ENCODE measurements around the gene IGFN1.
"Not testable (repeated sequence)": the region's sequence is repeated elsewhere in the genome, so short reads cannot be mapped to it uniquely, and the experiment has no call there.

The IGFN1 gene

DNA sequence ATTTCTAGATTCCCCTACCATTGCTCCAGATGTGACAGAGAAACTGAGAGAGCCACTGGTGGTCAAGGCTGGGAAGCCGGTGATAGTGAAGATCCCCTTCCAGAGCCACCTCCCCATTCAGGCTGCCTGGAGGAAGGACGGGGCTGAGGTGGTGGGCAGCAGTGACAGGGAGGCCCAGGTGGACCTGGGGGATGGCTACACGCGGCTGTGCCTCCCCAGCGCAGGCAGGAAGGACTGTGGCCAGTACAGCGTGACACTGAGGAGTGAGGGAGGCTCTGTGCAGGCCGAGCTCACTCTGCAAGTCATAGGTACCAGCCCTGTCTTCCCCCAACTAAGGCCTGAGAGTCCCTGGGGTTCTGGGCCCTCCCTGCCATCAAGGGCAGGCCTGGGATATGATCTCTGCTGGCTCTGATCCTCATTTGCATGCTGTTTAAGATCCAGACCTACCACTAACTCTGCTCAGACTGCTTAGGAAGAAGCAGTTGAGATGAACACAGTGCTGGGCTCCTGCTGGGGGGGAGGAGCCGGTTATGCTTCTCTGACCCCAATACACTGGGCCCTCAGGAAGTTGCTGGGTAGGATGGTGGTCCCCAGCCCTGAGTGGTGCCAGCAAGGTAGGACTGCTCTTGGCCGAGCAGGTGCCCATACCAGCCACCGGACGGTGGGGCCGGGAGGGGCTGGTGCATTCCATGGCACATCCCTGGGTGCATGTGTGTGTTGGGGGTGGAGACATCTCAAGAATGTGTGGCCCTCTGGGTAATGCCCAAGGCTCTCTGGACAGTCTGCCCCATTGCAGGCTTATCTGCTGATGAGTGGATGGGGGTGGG is 25.1 kb downstream of the IGFN1 start:
- no peak for DNase-seq (ENCODE audit: low read depth in 2 of 3, low spot score in 2 of 3)

DNA sequence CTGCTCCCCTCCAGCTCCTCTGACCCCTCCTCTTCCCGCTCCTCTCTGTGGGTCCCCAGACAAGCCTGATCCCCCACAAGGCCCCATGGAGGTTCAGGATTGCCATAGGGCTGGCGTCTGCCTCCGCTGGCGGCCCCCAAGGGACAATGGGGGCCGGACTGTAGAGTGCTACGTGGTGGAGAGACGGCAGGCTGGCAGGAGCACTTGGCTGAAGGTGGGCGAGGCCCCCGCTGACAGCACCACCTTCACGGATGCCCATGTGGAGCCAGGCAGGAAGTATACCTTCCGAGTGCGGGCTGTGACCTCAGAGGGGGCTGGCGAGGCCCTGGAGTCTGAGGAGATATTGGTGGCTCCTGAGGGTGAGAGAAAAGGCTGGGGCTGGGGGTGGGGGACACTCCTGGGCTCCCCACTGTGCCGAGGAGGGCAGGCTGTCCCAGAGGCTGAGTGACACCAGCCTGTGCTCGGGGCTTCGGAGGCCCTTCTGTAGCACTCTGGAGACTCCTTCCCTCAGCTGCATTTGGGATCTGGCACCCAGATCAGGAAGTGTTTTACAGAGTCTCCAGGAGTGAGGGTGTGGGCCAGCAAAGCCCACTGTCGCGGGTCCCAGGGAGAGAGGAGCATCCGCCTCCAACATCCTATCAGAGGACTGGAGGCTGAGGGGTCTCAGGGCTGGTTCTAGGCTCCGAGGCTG is 25.9 kb downstream of the IGFN1 start:
- DNase-seq (ENCODE audit: low read depth in 2 of 3, low spot score in 2 of 3) = no peak

DNA sequence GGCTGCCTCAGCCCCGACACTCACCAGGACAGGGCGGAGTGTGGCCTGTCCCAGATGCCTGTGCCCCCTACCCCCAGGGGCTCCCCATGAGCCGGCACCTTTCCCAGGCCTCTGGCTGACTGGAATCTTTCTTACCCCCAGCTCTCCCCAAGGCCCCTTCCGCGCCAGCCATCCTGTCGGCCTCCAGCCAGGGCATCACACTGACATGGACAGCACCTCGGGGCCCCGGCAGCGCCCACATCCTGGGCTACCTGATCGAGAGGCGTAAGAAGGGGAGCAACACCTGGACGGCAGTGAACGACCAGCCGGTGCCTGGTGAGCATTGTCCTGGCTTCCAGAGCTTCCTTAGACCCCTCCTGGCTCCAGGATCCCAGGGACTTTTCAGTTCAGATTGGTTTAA is 26.5 kb downstream of the IGFN1 start:
- no peak for DNase-seq (ENCODE audit: low read depth in 2 of 3, low spot score in 2 of 3)

DNA sequence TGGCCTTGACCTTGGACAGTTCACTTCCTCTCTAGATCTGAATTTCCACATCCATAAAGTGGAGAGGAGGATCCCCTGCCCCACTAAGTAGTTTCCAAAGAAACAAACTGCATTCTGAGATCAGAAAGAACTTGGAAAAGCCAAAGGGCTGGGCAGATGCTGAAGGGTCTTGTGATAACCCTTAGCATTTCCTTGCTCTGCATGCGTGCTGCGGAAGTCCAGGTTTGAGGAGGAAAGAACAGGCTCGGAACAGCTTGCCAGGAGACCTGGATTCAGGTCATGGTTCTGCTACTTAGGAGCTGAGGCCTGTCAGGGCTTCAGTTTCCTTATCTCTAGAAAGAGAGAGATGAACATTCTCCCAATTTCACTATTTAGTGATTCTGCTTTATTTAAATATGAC is 27.2 kb downstream of the IGFN1 start:
- DNase-seq (ENCODE audit: low read depth in 2 of 3, low spot score in 2 of 3) = no peak

DNA sequence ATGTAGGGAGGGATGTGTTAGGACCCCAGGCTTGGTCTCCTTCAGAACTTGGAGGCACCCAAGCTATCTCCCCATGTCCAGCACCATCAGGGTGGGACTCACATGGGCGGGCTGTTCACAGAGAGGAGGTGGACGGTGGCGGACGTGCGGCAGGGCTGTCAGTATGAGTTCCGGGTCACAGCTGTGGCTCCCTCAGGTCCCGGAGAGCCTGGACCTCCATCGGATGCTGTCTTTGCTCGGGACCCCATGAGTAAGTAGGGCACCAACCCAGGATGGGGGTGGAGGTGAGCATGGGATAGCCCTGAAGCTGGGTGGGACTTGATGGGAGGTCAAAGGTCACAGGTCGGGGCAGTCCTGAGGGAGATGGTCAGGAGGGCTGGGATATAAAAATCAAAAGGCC is 27.8 kb downstream of the IGFN1 start:
- DNase-seq (ENCODE audit: low read depth in 2 of 3, low spot score in 2 of 3) = no peak

DNA sequence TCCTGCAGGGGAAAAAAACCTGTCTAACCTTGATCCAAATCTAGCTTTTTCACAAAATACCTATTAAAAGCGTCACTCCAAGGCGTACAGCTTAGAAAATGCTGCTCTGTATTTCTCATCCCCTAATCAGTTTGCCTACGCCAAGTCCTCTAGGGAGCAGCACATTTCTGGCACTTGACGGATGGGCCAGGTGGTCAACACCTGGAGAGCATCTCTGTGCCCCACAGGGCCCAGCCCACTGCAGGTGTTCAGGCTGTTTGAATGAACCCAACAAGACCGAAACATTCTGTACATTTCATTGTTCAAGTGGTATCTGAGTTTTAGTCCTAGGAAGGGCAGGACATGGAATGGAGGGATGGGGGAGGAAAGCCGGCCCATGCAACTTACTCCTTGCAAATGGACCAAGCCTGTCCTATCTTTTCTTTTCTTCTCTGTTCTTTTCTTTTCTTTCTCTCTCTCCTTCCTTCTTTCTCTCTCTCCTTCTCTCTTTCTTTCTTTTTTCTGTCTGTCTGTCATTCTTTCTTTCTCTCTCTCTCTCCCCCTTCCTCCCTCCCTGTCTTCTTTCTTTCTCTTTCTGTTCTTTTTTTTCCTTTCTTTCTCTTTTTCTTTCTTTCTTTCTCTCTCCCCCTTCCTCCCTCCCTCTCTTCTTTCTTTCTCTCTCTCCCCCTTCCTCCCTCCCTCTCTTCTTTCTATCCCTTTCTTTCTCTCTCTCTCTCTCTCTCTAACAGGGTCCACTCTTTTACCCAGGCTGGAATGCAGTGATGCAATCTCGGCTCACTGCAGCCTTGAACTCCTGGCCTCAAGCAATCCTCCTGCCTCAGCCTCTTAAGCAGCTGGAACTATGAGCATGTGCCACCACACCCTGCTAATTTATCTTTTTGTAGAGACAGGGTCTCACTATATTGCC is 29.1 kb downstream of the IGFN1 start:
- no peak for DNase-seq (ENCODE audit: low read depth in 2 of 3, low spot score in 2 of 3)

DNA sequence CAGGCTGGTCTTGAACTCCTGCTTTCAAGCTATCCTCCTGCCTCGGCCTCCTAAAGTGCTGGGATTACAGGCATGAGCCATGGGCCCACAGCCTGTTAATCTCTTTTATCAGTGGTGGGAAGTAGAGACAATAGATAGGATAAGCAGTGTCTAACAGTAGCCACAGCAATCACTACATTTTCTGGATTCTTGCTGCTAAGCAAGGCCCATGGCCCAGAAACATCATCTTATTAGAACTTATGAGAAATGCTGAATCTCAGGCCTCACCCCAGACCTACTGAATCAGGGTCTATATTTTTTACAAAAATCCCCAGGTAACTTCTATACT is 29.7 kb downstream of the IGFN1 start:
- no peak for DNase-seq (ENCODE audit: low read depth in 2 of 3, low spot score in 2 of 3)

DNA sequence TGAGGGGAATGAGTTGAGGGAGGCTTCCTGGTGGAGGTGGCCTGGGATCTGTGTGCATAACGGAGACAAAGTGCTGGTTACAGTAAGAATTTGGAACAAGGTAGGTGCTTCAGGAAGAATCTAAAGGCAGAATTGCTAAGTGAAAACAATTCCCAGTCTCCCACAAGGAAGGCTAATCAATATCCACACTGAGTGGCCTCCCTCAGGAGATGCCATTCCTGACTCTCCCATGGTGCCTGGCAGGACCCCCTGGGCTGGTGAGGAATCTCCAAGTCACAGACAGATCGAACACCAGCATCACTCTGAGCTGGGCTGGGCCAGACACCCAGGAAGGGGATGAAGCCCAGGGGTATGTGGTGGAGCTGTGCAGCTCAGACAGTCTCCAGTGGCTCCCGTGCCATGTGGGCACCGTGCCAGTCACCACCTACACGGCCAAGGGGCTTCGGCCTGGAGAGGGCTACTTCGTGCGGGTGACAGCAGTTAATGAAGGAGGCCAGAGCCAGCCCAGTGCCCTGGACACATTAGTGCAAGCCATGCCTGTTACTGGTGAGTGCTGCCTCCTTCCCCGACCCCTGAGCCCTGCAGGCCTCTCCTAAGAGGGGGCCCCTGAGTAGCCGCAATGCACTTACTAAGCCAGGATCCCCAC is 30.7 kb downstream of the IGFN1 start:
- no peak for DNase-seq (ENCODE audit: low read depth in 2 of 3, low spot score in 2 of 3)

DNA sequence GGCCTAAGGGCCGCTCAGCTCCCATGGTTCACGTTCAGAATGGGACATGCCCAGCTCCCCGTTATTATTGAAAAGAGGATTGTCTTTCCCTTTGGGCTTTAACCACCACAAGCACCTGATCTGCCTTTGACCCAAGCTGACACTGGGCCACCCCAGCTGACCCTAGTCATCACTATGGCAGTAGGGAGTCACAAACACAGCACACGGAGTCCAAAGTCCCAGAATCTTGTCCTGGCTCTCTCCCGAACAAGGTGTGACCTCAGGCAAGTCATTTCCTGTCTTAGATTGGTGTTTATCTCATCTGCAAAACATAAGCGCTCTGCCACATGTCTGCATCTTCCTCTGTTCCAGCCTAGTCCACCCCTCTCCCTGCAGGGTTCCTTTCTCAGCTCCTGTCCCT is 31.5 kb downstream of the IGFN1 start:
- no peak for DNase-seq (ENCODE audit: low read depth in 2 of 3, low spot score in 2 of 3)

DNA sequence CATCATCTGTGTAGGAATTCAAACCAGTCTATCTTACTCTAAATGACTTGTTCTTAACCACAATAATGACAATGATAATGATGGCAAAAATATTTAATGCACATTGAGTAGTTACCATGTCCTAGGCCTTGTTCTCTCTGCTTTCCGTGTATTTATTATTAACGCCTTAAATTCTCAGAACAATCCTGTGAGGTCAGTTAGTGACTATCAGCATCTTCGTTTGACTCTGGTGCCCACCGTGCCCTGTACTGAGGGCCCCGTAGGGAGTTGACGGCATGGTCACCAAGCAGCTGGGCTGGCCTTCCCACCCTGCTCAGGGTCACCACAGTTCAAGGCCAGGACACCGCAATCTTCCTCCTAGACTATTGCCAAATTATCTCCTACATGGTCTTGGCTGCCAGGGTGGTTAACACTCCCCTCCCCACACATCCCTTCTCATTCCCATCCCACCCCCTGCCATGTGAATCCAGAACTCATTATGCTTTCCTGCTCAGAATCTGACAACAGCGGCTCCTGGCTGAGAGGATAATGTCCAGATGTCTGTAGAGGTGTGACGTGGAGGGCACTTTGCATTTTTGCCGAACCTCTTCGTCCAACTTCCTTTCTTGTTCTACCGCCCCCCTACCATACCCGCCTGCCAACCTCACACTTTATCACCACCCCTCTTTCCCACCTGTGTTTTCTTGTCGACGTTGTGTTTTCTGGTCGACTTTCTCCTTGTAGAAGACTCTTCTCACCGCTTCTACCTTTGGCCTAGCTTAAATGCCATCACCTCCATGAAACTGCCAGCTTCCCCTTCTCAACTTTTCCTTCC is 33.4 kb downstream of the IGFN1 start:
- no peak for DNase-seq (ENCODE audit: low read depth in 2 of 3, low spot score in 2 of 3)

DNA sequence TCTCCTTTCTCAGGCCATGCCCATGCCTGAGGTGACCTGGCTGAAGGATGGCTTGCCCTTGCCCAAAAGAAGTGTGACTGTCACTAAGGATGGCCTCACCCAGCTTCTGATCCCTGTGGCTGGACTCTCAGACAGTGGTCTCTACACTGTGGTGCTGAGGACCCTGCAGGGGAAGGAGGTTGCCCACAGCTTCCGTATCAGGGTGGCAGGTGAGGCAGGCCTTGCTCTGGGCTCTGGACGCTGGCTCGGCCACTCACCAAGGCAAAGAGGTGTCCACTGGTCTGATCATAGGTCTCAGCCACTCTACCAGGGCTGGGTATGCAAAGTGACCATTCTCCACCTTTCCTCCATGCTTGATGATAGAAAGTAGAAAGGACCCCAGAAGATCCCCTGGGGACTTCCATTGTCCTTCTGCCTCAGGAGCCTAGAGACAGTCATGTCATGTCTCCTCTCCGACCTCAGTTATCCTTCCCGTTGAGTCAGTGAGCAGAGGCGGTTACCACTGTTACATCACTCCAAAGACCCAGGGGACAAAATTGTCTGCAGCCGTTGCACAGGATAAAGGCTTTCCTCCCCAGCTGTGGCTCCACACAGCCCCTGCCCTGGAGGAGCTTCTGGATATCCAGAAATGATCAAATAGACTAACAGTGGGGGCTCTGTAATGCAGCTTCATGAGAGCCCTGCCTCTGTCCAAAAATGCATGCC is 34.2 kb downstream of the IGFN1 start:
- DNase-seq (ENCODE audit: low read depth in 2 of 3, low spot score in 2 of 3) = no peak

DNA sequence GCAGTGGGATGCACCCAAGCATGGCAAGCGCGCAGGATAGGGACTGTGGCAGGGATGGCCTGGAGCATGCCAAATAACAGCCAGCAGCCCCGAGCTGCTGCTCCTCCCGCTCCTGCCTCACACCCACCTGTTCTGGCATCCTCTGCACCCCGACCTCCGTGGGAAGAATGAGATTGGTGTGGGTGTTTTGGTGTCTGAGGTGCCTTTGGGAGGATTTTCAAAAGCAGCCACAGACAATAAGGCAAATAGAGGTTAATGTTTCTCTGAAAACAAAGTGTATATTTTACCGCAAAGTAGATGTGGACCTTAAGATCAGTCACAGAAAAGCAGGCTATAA is 35.5 kb downstream of the IGFN1 start:
- DNase-seq (ENCODE audit: low read depth in 2 of 3, low spot score in 2 of 3) = no peak

DNA sequence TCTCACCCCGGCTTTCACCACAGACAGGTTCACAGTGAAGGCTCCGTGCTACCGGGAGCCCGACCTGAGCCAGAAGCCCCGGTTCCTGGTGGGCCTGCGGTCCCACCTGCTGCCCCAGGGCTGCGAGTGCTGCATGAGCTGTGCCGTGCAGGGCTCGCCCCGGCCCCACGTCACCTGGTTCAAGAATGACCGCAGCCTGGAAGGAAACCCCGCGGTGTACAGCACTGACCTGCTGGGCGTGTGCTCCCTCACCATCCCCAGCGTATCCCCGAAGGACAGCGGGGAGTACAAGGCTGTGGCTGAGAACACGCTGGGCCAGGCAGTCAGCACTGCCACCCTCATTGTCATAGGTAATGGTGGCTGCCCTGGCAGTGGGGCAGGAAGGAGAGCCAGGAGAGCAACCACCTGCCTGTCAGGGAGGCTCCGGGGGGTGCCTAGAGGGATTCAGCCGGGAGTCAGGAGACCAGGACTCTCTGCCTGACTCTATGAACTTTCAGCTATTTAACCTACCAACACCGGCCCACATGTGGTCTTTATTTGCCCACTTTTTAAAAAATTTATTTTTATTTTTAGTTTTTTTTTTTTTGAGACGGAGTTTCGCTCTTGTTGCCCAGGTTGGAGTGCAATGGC is 36.4 kb downstream of the IGFN1 start:
- DNase-seq (ENCODE audit: low read depth in 2 of 3, low spot score in 2 of 3) = no peak

DNA sequence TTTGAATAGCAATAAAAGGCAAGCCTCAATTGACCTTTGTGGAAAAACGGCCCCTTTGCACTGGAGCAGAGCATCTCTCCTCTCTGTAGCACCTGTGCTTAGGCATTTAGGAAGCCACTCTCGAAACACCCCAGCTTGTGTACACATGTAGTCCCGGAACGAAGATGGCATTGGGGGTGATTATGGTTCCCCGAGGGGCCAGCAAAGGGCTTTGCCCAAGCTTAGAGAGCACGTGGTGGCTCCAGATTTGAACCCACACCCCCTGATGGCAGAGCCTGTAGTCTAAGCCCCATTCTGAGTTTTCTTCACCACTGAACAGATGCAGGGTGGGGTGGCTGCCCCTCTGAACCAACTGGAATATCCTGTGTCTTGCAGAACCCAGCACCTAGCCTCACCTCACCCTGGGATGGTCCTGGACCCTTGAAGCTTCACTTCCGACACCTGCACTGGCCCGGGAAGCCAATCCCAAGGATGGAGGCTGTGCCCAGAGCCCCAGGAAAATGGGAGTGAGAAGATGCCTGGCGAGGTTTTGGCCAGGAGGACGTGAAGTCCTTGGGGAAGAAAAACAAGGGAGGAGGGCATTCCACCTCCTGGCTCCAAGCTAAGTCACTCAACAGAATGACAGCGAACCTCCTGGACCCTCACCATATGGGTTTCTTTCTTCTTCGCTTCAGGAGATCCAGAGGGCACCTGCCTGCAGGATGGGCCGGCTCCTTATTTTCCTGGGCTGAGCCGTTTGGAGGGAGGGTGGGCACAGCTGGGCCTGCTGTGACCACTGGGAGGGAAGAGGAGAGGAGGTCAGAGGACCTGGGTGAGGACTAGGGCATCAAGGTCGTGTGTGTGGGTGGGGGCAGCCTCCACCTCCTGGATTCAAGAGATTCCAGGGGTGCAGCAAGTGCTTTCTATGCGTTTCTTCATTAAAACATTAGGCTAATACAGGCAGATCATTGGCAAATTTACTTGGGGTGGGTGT is 37.7 kb downstream of the IGFN1 start:
- no peak for DNase-seq (ENCODE audit: low read depth in 2 of 3, low spot score in 2 of 3)

DNA sequence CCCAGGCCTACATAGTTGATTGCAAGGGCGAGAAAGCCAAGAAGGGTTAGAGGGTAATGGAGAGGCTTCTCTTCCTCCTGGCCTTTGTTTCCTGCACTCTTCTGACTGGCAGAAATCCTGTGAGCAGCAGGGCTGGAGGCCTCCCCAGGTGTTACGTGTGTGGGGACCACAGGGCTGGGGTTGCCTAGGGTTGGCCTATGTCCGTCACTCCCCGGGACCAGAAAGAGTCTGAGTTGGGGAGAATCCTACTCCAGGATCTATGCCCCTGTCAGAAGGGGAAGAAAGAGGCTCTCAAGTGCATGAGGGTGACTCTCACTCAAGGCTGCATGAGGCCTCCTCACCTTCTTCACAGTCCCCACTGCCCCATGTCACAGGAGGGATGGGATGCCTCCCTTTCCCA is 38.5 kb downstream of the IGFN1 start:
- DNase-seq (ENCODE audit: low read depth in 2 of 3, low spot score in 2 of 3) = no peak

DNA sequence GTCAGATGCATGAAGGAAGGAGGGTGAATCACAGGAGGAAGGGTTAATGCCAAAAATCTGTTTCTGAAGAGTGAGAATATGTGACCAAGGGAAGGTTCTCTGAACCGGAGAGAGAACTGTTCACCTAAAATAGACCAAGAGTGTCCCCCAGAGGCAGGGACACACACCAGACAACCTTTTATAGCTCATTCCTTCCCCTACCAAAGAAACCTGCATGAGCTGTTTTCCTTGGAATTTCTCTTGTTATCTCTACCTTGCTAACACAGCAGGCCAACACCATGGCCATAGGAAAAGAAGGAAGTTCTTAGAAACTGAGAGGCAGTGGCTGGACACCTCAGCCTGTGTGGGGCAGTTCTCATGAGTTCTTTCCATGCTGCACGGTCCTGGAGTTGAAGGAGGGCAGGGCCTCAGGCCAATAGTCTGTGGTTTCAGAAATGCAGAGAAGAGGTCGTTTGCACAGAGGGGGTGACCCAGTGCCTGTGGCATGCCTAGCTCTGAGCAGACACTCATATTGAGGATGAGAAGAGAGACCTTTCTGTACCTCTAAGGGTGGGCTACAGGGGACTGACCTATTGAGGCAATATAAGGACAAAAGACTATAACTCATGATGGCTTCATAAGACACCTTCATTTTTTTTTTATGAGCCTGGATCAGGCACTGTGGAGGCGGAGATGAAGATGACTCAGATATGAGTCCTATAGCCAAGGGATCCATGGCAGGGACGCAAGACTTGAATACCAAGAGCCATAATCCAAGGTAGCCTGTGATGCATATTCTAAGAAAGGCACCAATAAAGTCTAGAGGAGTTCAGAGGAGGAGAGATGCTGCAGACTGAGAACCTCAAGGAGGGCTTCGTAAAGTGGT is 39.4 kb downstream of the IGFN1 start:
- no peak for DNase-seq (ENCODE audit: low read depth in 2 of 3, low spot score in 2 of 3)

DNA sequence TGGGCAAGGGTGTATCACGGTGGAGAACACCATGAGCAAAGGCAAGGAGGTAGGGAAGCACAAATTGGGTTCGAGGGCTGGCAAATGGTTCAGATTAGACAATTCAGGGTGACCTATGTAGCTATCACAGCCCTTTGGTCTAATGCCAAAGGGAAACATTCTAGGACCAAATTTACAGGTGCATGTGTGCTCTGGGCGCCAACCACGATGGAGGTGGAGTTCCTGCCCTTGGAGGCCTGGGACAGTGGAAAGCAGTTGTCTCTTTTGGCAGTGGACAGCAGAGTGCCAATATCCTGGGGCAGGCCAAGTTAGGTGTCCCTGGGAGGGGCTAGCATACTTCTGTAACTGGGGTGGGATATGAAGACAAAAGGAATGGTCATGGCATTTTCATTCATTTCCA is 40.1 kb downstream of the IGFN1 start:
- DNase-seq (ENCODE audit: low read depth in 2 of 3, low spot score in 2 of 3) = no peak

DNA sequence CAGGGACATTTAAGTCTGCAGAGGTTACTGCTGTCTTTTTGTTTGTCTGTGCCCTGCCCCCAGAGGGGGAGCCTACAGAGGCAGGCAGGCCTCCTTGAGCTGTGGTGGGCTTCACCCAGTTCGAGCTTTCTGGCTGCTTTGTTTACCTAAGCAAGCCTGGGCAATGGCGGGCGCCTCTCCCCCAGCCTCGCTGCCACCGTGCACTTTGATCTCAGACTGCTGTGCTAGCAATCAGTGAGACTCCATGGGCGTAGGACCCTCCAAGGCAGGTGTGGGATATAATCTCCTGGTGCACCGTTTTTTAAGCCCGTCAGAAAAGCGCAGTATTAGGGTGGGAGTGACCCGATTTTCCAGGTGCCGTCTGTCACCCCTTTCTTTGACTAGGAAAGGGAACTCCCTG is 49.0 kb downstream of the IGFN1 start:
- DNase-seq (ENCODE audit: low read depth in 2 of 3, low spot score in 2 of 3) = not testable (repeated sequence)
